Liver (tissue), 3 donors: ENCODE data around the gene CNPY4.

Experiments
- EGR1 ChIP-seq, 2 donors: IDR thresholded peaks; 2 replicates each; pipeline ENCODE4 v1.6.1; 2016 to 2018; ENCODE audit warnings: antibody characterized with exemption in 2 of 2, low read depth in 2 of 2
- FOXA1 ChIP-seq: IDR thresholded peaks from 2 replicates; pipeline ENCODE4 v1.6.1; 2016; ENCODE audit warnings: antibody characterized with exemption
- GABPA ChIP-seq, 2 donors: IDR thresholded peaks in 1 of 2; conservative IDR thresholded peaks in 1 of 2; 2 replicates each; pipeline ENCODE4 v1.6.1; 2016; ENCODE audit warnings: antibody characterized with exemption in 2 of 2, mild to moderate bottlenecking in 1 of 2, moderate library complexity in 1 of 2
- JUND ChIP-seq, 2 donors: IDR thresholded peaks; 2 replicates each; pipeline ENCODE4 v1.6.1; 2016; ENCODE audit warnings: antibody characterized with exemption in 2 of 2
- MAX ChIP-seq: IDR thresholded peaks from 2 replicates; pipeline ENCODE4 v1.6.1; 2016; ENCODE audit warnings: antibody characterized with exemption
- RAD21 ChIP-seq, 2 donors: IDR thresholded peaks; 2 replicates each; pipeline ENCODE4 v1.6.1; 2016; ENCODE audit warnings: antibody characterized with exemption in 2 of 2, mild to moderate bottlenecking in 2 of 2
- RXRA ChIP-seq, 2 donors: IDR thresholded peaks; 2 replicates each; pipeline ENCODE4 v1.6.1; 2017 to 2018; ENCODE audit warnings: antibody characterized with exemption in 2 of 2, mild to moderate bottlenecking in 1 of 2
- SP1 ChIP-seq: IDR thresholded peaks from 2 replicates; pipeline ENCODE4 v1.6.1; 2018; ENCODE audit warnings: antibody characterized with exemption, mild to moderate bottlenecking
- TAF1 ChIP-seq: conservative IDR thresholded peaks from 2 replicates; pipeline ENCODE4 v1.6.1; 2016; ENCODE audit warnings: antibody characterized with exemption, mild to moderate bottlenecking
- YY1 ChIP-seq: IDR thresholded peaks from 2 replicates; pipeline ENCODE4 v1.6.1; 2016; ENCODE audit warnings: antibody characterized with exemption, mild to moderate bottlenecking
- TF ChIP-seq, protein P1 (sequence below): fragments of 150-350 bp; IDR thresholded peaks from 2 replicates; pipeline ENCODE4 v1.5.1; 2017; ENCODE audit warnings: improper control_type of control experiment, low read depth, low read length; ENCODE audit not compliant: missing input control
- TF ChIP-seq, protein P2 (sequence below): IDR thresholded peaks from 2 replicates; pipeline ENCODE4 v1.6.1; 2016; ENCODE audit warnings: antibody characterized with exemption, mild to moderate bottlenecking
- TF ChIP-seq, protein P3 (sequence below): IDR thresholded peaks from 2 replicates; pipeline ENCODE4 v1.6.1; 2016; ENCODE audit warnings: antibody characterized with exemption
- TF ChIP-seq, protein P4 (sequence below): IDR thresholded peaks from 2 replicates; pipeline ENCODE4 v1.6.1; 2016; ENCODE audit warnings: antibody characterized with exemption
- donor health status: healthy.
- donor health status: healthy.

DNA sequence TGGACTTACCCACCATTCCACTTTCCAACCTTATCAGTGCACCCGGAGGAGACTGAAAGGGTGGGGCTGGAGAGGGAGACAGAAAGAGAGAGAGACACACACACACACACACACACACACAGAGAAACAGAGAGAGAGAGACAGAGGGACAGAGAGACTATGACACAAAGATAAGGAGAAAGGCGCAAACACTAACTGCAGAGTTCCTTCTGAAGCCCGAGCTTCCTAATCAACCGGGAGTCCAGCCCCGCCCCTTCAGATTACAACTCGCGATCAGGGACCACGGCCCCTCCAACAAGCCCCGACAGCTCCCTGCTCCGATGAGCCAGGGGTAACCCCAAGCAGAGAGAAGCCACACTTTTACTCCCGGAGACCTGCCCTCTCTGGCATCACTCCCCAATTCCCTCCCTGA, 48.5 kb downstream of the CNPY4 start:
- TF ChIP-seq, protein P1, sequence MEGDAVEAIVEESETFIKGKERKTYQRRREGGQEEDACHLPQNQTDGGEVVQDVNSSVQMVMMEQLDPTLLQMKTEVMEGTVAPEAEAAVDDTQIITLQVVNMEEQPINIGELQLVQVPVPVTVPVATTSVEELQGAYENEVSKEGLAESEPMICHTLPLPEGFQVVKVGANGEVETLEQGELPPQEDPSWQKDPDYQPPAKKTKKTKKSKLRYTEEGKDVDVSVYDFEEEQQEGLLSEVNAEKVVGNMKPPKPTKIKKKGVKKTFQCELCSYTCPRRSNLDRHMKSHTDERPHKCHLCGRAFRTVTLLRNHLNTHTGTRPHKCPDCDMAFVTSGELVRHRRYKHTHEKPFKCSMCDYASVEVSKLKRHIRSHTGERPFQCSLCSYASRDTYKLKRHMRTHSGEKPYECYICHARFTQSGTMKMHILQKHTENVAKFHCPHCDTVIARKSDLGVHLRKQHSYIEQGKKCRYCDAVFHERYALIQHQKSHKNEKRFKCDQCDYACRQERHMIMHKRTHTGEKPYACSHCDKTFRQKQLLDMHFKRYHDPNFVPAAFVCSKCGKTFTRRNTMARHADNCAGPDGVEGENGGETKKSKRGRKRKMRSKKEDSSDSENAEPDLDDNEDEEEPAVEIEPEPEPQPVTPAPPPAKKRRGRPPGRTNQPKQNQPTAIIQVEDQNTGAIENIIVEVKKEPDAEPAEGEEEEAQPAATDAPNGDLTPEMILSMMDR: no peak
- TF ChIP-seq, protein P2, sequence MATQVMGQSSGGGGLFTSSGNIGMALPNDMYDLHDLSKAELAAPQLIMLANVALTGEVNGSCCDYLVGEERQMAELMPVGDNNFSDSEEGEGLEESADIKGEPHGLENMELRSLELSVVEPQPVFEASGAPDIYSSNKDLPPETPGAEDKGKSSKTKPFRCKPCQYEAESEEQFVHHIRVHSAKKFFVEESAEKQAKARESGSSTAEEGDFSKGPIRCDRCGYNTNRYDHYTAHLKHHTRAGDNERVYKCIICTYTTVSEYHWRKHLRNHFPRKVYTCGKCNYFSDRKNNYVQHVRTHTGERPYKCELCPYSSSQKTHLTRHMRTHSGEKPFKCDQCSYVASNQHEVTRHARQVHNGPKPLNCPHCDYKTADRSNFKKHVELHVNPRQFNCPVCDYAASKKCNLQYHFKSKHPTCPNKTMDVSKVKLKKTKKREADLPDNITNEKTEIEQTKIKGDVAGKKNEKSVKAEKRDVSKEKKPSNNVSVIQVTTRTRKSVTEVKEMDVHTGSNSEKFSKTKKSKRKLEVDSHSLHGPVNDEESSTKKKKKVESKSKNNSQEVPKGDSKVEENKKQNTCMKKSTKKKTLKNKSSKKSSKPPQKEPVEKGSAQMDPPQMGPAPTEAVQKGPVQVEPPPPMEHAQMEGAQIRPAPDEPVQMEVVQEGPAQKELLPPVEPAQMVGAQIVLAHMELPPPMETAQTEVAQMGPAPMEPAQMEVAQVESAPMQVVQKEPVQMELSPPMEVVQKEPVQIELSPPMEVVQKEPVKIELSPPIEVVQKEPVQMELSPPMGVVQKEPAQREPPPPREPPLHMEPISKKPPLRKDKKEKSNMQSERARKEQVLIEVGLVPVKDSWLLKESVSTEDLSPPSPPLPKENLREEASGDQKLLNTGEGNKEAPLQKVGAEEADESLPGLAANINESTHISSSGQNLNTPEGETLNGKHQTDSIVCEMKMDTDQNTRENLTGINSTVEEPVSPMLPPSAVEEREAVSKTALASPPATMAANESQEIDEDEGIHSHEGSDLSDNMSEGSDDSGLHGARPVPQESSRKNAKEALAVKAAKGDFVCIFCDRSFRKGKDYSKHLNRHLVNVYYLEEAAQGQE: no peak
- TF ChIP-seq RAD21 (IDR thresholded peaks at IDR 0.05) (no peak), TAF1 (no peak), FOXA1 (no peak), GABPA (IDR thresholded peaks at IDR 0.05 in 1 of 2, conservative IDR thresholded peaks at IDR 0.05 in 1 of 2) (no peak), YY1 (no peak), EGR1 (IDR thresholded peaks at IDR 0.05; ENCODE audit: low read depth in 2 of 2) (no peak), JUND (IDR thresholded peaks at IDR 0.05) (no peak), SP1 (no peak), MAX (no peak), RXRA (IDR thresholded peaks at IDR 0.05) (no peak)
- TF ChIP-seq, protein P3, sequence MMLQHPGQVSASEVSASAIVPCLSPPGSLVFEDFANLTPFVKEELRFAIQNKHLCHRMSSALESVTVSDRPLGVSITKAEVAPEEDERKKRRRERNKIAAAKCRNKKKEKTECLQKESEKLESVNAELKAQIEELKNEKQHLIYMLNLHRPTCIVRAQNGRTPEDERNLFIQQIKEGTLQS: no peak
- TF ChIP-seq, protein P4, sequence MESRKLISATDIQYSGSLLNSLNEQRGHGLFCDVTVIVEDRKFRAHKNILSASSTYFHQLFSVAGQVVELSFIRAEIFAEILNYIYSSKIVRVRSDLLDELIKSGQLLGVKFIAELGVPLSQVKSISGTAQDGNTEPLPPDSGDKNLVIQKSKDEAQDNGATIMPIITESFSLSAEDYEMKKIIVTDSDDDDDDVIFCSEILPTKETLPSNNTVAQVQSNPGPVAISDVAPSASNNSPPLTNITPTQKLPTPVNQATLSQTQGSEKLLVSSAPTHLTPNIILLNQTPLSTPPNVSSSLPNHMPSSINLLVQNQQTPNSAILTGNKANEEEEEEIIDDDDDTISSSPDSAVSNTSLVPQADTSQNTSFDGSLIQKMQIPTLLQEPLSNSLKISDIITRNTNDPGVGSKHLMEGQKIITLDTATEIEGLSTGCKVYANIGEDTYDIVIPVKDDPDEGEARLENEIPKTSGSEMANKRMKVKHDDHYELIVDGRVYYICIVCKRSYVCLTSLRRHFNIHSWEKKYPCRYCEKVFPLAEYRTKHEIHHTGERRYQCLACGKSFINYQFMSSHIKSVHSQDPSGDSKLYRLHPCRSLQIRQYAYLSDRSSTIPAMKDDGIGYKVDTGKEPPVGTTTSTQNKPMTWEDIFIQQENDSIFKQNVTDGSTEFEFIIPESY: no peak
